HEK293 (cell line): ENCODE data around the gene MORC1.

Experiments
- CTCF ChIA-PET: fragments of 350-600 bp; formaldehyde crosslinking; extraction: SDS; loops from one replicate; lab custom pipeline; 2021; ENCODE audit warnings: antibody characterized with exemption; lab: Yijun Ruan, JAX
- POLR2A ChIA-PET: fragments of 300-600 bp; formaldehyde crosslinking; extraction: SDS; loops from one replicate; lab custom pipeline; 2020; ENCODE audit warnings: antibody characterized with exemption, inconsistent platforms; lab: Yijun Ruan, JAX
- H3K27ac ChIP-seq: fragments of 200-500 bp; sonication (Bioruptor generic); 2 replicates; pipeline ENCODE4 v1.5.1; 2014; ENCODE audit warnings: low read depth, low read length, control low read depth, inconsistent platforms; ENCODE audit errors: extremely low read depth
- H3K36me3 ChIP-seq, 2 experiments: fragments of 200-500 bp in 1 of 2; sonication (Bioruptor generic) in 1 of 2; 1 replicate in 1 of 2; 2 replicates in 1 of 2; pipeline ENCODE4 v1.5.1; 2014 to 2017; ENCODE audit warnings: inconsistent platforms in 2 of 2, low read length in 2 of 2; ENCODE audit not compliant: control insufficient read depth in 2 of 2, insufficient read depth in 1 of 2
- H3K4me1 ChIP-seq: fragments of 200-500 bp; sonication (Bioruptor generic); 2 replicates; pipeline ENCODE4 v1.5.1; 2014; ENCODE audit warnings: mild to moderate bottlenecking, low read length, inconsistent platforms; ENCODE audit not compliant: control insufficient read depth, insufficient read depth
- H3K4me3 ChIP-seq: 2 replicates; pipeline ENCODE4 v1.5.1; 2011; ENCODE audit warnings: low read depth, mild to moderate bottlenecking, control low read depth, low read length, moderate library complexity
- H3K9me3 ChIP-seq: fragments of 200-500 bp; sonication (Bioruptor generic); 2 replicates; pipeline ENCODE4 v1.5.1; 2014; ENCODE audit warnings: low read depth, low read length, inconsistent platforms; ENCODE audit not compliant: control insufficient read depth, insufficient read depth
- GLI2 ChIP-seq: fragments of 450-650 bp; formaldehyde crosslinking; IDR thresholded peaks from 2 replicates; pipeline ENCODE4; 2017; ENCODE audit warnings: missing biosample characterization, missing genetic modification characterization, low read depth, borderline replicate concordance
- GLIS1 ChIP-seq: fragments of 450-650 bp; formaldehyde crosslinking; IDR thresholded peaks from 2 replicates; pipeline ENCODE4 v1.5.1; 2016; ENCODE audit warnings: missing biosample characterization, missing genetic modification characterization
- HOXA7 ChIP-seq: sonication (generic); formaldehyde crosslinking; IDR thresholded peaks from 2 replicates; pipeline ENCODE4 v1.8.1; 2022; ENCODE audit warnings: missing genetic modification reagents, borderline replicate concordance
- PRDM1 ChIP-seq: fragments of 450-650 bp; formaldehyde crosslinking; IDR thresholded peaks from 2 replicates; pipeline ENCODE4; 2016; ENCODE audit warnings: missing biosample characterization, missing genetic modification characterization
- SP7 ChIP-seq: fragments of 450-650 bp; formaldehyde crosslinking; IDR thresholded peaks from 2 replicates; pipeline ENCODE4 v1.5.1; 2016; ENCODE audit warnings: missing biosample characterization, missing genetic modification characterization
- TRIM28 ChIP-seq: IDR thresholded peaks from 2 replicates; pipeline ENCODE4 v1.6.1; 2011; ENCODE audit warnings: low read length, control low read depth, borderline replicate concordance
- ZEB2 ChIP-seq: fragments of 450-650 bp; formaldehyde crosslinking; IDR thresholded peaks from 2 replicates; pipeline ENCODE4 v1.5.1; 2016; ENCODE audit warnings: missing biosample characterization, missing genetic modification characterization
- ZNF138 ChIP-seq: fragments of 450-650 bp; formaldehyde crosslinking; IDR thresholded peaks from 2 replicates; pipeline ENCODE4 v1.5.1; 2016; ENCODE audit warnings: missing biosample characterization, missing genetic modification characterization, borderline replicate concordance
- ZNF202 ChIP-seq: fragments of 450-650 bp; formaldehyde crosslinking; IDR thresholded peaks from 2 replicates; pipeline ENCODE4 v1.5.1; 2016; ENCODE audit warnings: missing biosample characterization, missing genetic modification characterization, borderline replicate concordance
- ZNF335 ChIP-seq: fragments of 450-650 bp; formaldehyde crosslinking; conservative IDR thresholded peaks from 2 replicates; pipeline ENCODE4 v1.5.1; 2016; ENCODE audit warnings: missing biosample characterization, missing genetic modification characterization
- ZNF350 ChIP-seq: fragments of 450-650 bp; formaldehyde crosslinking; IDR thresholded peaks from 2 replicates; pipeline ENCODE4 v1.5.0; 2017; ENCODE audit warnings: missing biosample characterization, mild to moderate bottlenecking, missing genetic modification characterization
- ZNF48 ChIP-seq: fragments of 450-650 bp; formaldehyde crosslinking; IDR thresholded peaks from 2 replicates; pipeline ENCODE4 v1.5.1; 2016; ENCODE audit warnings: missing biosample characterization, missing genetic modification characterization
- ZNF521 ChIP-seq: fragments of 450-650 bp; formaldehyde crosslinking; IDR thresholded peaks from 2 replicates; pipeline ENCODE4 v1.5.1; 2017; ENCODE audit warnings: missing biosample characterization, mild to moderate bottlenecking, missing genetic modification characterization
- ZNF530 ChIP-seq: fragments of 450-650 bp; formaldehyde crosslinking; IDR thresholded peaks from 2 replicates; pipeline ENCODE4 v1.5.1; 2016; ENCODE audit warnings: low read depth, missing biosample characterization, missing genetic modification characterization
- ZNF623 ChIP-seq: fragments of 450-650 bp; formaldehyde crosslinking; IDR thresholded peaks from 2 replicates; pipeline ENCODE4 v1.5.1; 2016; ENCODE audit warnings: missing biosample characterization, missing genetic modification characterization
- ZNF701 ChIP-seq: fragments of 450-650 bp; formaldehyde crosslinking; IDR thresholded peaks from 2 replicates; pipeline ENCODE4 v1.5.1; 2016; ENCODE audit warnings: missing biosample characterization, missing genetic modification characterization
- ZNF791 ChIP-seq: fragments of 450-650 bp; formaldehyde crosslinking; IDR thresholded peaks from 2 replicates; pipeline ENCODE4 v1.5.1; 2016; ENCODE audit warnings: missing biosample characterization, missing genetic modification characterization
- ZSCAN23 ChIP-seq: fragments of 450-650 bp; formaldehyde crosslinking; IDR thresholded peaks from 2 replicates; pipeline ENCODE4 v1.5.1; 2016; ENCODE audit warnings: missing biosample characterization, missing genetic modification characterization
- TF ChIP-seq, protein P1 (sequence below): fragments of 450-650 bp; formaldehyde crosslinking; IDR thresholded peaks from 2 replicates; pipeline ENCODE4 v1.5.1; 2016; ENCODE audit warnings: missing biosample characterization, missing genetic modification characterization
- TF ChIP-seq, protein P2 (sequence below): fragments of 450-650 bp; formaldehyde crosslinking; IDR thresholded peaks from 2 replicates; pipeline ENCODE4 v1.5.1; 2016; ENCODE audit warnings: missing biosample characterization, missing genetic modification characterization
- TF ChIP-seq, protein P3 (sequence below): fragments of 450-650 bp; formaldehyde crosslinking; IDR thresholded peaks from 2 replicates; pipeline ENCODE4 v1.5.1; 2017; ENCODE audit warnings: missing biosample characterization, missing genetic modification characterization
- TF ChIP-seq, protein P4 (sequence below): fragments of 450-650 bp; formaldehyde crosslinking; IDR thresholded peaks from 2 replicates; pipeline ENCODE4 v1.5.1; 2017; ENCODE audit warnings: missing biosample characterization, missing genetic modification characterization
- TF ChIP-seq, protein P5 (sequence below): fragments of 450-650 bp; formaldehyde crosslinking; IDR thresholded peaks from 2 replicates; pipeline ENCODE4 v1.5.1; 2016; ENCODE audit warnings: missing biosample characterization, missing genetic modification characterization
- TF ChIP-seq, protein P6 (sequence below): fragments of 450-650 bp; formaldehyde crosslinking; optimal IDR thresholded peaks from 2 replicates; pipeline ENCODE3; 2016; ENCODE audit warnings: missing biosample characterization, mild to moderate bottlenecking, missing genetic modification characterization

Gene MORC1

DNA sequence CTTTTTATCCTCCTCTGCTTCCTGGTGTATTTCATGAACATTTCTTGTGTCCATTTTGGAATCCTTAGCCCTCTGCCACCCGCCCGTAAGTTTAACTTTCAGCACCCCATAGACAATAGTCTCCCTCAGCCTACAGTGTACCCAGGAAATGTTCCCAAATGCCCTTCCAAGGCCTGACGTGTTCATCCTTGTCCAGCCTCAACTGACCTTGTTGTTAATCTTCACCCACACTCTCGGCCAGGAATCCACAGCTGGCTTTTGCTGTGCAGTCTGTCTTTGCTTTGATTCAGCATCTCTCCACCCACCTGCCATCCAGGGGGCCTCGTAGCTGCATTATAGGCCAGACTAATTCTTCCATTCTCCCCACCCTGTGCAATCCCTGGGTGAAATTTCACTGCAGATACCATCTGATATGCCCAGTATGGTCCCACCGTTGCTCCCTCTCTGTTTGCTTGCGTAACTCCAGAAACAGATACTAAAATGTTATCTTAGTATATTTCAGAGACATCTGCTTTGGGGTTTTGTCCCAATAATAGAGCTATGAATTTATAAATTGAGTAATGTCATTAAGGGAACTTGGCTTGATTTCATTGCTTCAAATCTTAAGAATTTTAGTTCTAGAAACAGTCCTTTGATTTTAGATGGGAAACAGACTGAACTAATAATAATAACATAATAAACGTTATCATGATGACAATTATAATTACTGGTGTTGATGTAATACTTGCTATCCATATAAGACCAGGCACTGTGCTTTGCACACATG lies 180.8 kb downstream of the MORC1 start (continued):
- TF ChIP-seq, protein P1, sequence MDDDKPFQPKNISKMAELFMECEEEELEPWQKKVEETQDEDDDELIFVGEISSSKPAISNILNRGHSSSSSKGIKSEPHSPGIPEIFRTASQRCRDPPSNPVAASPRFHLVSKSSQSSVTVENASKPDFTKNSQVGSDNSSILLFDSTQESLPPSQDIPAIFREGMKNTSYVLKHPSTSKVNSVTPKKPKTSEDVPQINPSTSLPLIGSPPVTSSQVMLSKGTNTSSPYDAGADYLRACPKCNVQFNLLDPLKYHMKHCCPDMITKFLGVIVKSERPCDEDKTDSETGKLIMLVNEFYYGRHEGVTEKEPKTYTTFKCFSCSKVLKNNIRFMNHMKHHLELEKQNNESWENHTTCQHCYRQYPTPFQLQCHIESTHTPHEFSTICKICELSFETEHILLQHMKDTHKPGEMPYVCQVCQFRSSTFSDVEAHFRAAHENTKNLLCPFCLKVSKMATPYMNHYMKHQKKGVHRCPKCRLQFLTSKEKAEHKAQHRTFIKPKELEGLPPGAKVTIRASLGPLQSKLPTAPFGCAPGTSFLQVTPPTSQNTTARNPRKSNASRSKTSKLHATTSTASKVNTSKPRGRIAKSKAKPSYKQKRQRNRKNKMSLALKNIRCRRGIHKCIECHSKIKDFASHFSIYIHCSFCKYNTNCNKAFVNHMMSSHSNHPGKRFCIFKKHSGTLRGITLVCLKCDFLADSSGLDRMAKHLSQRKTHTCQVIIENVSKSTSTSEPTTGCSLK (tag by site-specific recombination) = no peak
- no peak for TF ChIP-seq GLI2 (tag by site-specific recombination)
- no peak for TF ChIP-seq TRIM28
- no peak for TF ChIP-seq PRDM1 (tag by site-specific recombination)
- no peak for TF ChIP-seq ZNF350 (tag by site-specific recombination)
- TF ChIP-seq ZNF521 (tag by site-specific recombination) = no peak

DNA sequence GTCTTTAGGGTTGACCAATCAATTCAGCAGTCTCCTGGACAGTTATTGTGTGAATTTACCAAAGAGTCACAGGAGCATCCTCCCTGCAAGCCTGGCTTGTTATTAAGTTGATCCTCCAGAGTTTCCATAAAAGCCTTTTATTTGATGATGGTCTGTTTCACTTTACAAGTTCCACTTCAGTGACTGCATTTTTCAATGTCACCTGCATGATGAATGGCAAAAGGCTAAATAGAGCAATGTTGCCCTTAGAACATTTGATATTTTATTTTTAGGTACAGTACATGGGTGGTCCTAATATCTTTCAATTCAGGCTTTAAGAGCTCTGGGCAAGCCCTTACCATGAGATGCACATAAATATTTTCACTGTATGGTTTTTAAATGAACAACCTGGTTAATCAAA lies 186.9 kb downstream of the MORC1 start:
- CTCF ChIA-PET = interaction anchor here (1.5 kb wide), 1 partner anchor 9 kb away, joined by 3 read pairs; no protein-coding TSS in a partner anchor
- Histone ChIP-seq H3K27ac (no peak overlapping the region), H3K36me3 (no peaks in the 10 kb centered on the region), H3K4me3 (no peak overlapping the region), H3K9me3 (no peaks in the 10 kb centered on the region), H3K4me1 (no peaks in the 10 kb centered on the region)
- TF ChIP-seq ZNF138 = no peak
- TF ChIP-seq ZNF623 (tag by site-specific recombination) = no peak
- TF ChIP-seq ZNF48 = no peak
- TF ChIP-seq ZNF530 (tag by site-specific recombination) = no peak
- TF ChIP-seq GLIS1 = no peak
- TF ChIP-seq ZNF701 (tag by site-specific recombination) = no peak
- no peak for TF ChIP-seq ZEB2 (tag by site-specific recombination)
- TF ChIP-seq, protein P2, sequence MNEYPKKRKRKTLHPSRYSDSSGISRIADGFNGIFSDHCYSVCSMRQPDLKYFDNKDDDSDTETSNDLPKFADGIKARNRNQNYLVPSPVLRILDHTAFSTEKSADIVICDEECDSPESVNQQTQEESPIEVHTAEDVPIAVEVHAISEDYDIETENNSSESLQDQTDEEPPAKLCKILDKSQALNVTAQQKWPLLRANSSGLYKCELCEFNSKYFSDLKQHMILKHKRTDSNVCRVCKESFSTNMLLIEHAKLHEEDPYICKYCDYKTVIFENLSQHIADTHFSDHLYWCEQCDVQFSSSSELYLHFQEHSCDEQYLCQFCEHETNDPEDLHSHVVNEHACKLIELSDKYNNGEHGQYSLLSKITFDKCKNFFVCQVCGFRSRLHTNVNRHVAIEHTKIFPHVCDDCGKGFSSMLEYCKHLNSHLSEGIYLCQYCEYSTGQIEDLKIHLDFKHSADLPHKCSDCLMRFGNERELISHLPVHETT (tag by site-specific recombination) = no peak
- no peak for TF ChIP-seq ZNF335 (tag by site-specific recombination)
- TF ChIP-seq, protein P3, sequence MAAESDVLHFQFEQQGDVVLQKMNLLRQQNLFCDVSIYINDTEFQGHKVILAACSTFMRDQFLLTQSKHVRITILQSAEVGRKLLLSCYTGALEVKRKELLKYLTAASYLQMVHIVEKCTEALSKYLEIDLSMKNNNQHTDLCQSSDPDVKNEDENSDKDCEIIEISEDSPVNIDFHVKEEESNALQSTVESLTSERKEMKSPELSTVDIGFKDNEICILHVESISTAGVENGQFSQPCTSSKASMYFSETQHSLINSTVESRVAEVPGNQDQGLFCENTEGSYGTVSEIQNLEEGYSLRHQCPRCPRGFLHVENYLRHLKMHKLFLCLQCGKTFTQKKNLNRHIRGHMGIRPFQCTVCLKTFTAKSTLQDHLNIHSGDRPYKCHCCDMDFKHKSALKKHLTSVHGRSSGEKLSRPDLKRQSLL (tag by site-specific recombination) = no peak
- TF ChIP-seq ZNF350 (tag by site-specific recombination) = no peak
- no peak for TF ChIP-seq ZNF521 (tag by site-specific recombination)
- no peak for TF ChIP-seq ZSCAN23
- TF ChIP-seq, protein P4, sequence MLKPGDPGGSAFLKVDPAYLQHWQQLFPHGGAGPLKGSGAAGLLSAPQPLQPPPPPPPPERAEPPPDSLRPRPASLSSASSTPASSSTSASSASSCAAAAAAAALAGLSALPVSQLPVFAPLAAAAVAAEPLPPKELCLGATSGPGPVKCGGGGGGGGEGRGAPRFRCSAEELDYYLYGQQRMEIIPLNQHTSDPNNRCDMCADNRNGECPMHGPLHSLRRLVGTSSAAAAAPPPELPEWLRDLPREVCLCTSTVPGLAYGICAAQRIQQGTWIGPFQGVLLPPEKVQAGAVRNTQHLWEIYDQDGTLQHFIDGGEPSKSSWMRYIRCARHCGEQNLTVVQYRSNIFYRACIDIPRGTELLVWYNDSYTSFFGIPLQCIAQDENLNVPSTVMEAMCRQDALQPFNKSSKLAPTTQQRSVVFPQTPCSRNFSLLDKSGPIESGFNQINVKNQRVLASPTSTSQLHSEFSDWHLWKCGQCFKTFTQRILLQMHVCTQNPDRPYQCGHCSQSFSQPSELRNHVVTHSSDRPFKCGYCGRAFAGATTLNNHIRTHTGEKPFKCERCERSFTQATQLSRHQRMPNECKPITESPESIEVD (tag by site-specific recombination) = no peak
- TF ChIP-seq ZNF791 (tag by site-specific recombination) = no peak
- TF ChIP-seq HOXA7 (CRISPR knock-in tag) = no peak
- TF ChIP-seq ZNF202 (tag by site-specific recombination) = no peak
- TF ChIP-seq, protein P5, sequence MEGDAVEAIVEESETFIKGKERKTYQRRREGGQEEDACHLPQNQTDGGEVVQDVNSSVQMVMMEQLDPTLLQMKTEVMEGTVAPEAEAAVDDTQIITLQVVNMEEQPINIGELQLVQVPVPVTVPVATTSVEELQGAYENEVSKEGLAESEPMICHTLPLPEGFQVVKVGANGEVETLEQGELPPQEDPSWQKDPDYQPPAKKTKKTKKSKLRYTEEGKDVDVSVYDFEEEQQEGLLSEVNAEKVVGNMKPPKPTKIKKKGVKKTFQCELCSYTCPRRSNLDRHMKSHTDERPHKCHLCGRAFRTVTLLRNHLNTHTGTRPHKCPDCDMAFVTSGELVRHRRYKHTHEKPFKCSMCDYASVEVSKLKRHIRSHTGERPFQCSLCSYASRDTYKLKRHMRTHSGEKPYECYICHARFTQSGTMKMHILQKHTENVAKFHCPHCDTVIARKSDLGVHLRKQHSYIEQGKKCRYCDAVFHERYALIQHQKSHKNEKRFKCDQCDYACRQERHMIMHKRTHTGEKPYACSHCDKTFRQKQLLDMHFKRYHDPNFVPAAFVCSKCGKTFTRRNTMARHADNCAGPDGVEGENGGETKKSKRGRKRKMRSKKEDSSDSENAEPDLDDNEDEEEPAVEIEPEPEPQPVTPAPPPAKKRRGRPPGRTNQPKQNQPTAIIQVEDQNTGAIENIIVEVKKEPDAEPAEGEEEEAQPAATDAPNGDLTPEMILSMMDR = no peak
- TF ChIP-seq, protein P6, sequence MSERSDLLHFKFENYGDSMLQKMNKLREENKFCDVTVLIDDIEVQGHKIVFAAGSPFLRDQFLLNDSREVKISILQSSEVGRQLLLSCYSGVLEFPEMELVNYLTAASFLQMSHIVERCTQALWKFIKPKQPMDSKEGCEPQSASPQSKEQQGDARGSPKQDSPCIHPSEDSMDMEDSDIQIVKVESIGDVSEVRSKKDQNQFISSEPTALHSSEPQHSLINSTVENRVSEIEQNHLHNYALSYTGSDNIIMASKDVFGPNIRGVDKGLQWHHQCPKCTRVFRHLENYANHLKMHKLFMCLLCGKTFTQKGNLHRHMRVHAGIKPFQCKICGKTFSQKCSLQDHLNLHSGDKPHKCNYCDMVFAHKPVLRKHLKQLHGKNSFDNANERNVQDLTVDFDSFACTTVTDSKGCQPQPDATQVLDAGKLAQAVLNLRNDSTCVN (tag by site-specific recombination) = no peak
- TF ChIP-seq SP7 (tag by site-specific recombination) = no peak
- POLR2A ChIA-PET = no interaction called here
